ENCODE measurements around the gene ATOX1. TPM values are rescaled to one million over a fixed set of nuclear protein-coding genes. Genes with fewer than 3 reads are reported as not detected.

Gene ATOX1
- total RNA-seq, 1 experiment from 2014 or later: 954 TPM

Small RNA genes lying within 50 kb of the gene (small RNA-seq; reads per million reads assigned to genes)
- 0 to 0.10 reads per million in 2 experiments for gene RN7SKP232

Other genes with a start within 250 kb of the ATOX1 start
- 1.4 TPM in 2 replicates for gene FAT2, start 167.3 kb downstream of the ATOX1 start, total RNA-seq (2014; rRNA removed; shearing (Covaris generic))
- 1,245 and 1,275 TPM in 2 replicates for gene SPARC, start 71.7 kb downstream of the ATOX1 start, total RNA-seq (2014; rRNA removed; shearing (Covaris generic))
- gene G3BP1, start 13.3 kb upstream of the ATOX1 start, total RNA-seq (2014; rRNA removed; shearing (Covaris generic)): 280 TPM in 2 replicates
- not detected in 2 replicates for gene GLRA1, start 166.2 kb upstream of the ATOX1 start, total RNA-seq (2014; rRNA removed; shearing (Covaris generic))

Data from SK-MEL-5 (cell line).